Measurements from ENCODE around the gene SFXN1.

Gene SFXN1

GRCh38 chr5:175466700-175467318 is 11.6 kb upstream of the SFXN1 start:
- DNase-seq = no peak

GRCh38 chr5:175467983-175468690 is 10.2 kb upstream of the SFXN1 start:
- no peak for DNase-seq

- no peak for DNase-seq
Measured at GRCh38 chr5:175468892-175469291, 9.5 kb upstream of the SFXN1 start.

- no peak for DNase-seq
Measured at GRCh38 chr5:175469916-175470315, 8.4 kb upstream of the SFXN1 start.

- DNase-seq = no peak
Measured at GRCh38 chr5:175470781-175471180, 7.6 kb upstream of the SFXN1 start.

GRCh38 chr5:175471196-175471595 is 7.2 kb upstream of the SFXN1 start:
- DNase-seq = no peak

GRCh38 chr5:175471628-175472027 is 6.7 kb upstream of the SFXN1 start:
- DNase-seq = no peak

GRCh38 chr5:175472378-175472777 is 6.0 kb upstream of the SFXN1 start:
- DNase-seq = no peak

- DNase-seq = no peak
Measured at GRCh38 chr5:175475248-175475647, 3.1 kb upstream of the SFXN1 start.

GRCh38 chr5:175477440-175477839 is 920 bp upstream of the SFXN1 start:
- DNase-seq = no peak

GRCh38 chr5:175478008-175478383 is 364 bp upstream of the SFXN1 start:
- no peak for DNase-seq

- DNase-seq = no peak
Measured at GRCh38 chr5:175479125-175479881, 943 bp downstream of the SFXN1 start.

GRCh38 chr5:175483337-175483736 is 5.0 kb downstream of the SFXN1 start:
- DNase-seq = no peak

GRCh38 chr5:175484322-175484721 is 6.0 kb downstream of the SFXN1 start:
- DNase-seq = no peak

GRCh38 chr5:175484829-175485228 is 6.5 kb downstream of the SFXN1 start:
- no peak for DNase-seq

GRCh38 chr5:175485631-175486030 is 7.3 kb downstream of the SFXN1 start:
- no peak for DNase-seq

- no peak for DNase-seq
Measured at GRCh38 chr5:175487514-175488222, 9.3 kb downstream of the SFXN1 start.

GRCh38 chr5:175489693-175490443 is 11.5 kb downstream of the SFXN1 start:
- no peak for DNase-seq

GRCh38 chr5:175491223-175491622 is 12.9 kb downstream of the SFXN1 start:
- no peak for DNase-seq

GRCh38 chr5:175493260-175493659 is 14.9 kb downstream of the SFXN1 start:
- no peak for DNase-seq

- no peak for DNase-seq
Measured at GRCh38 chr5:175493726-175494125, 15.4 kb downstream of the SFXN1 start.

GRCh38 chr5:175494264-175495183 is 16.2 kb downstream of the SFXN1 start:
- no peak for DNase-seq

Data from kidney glomerular epithelial cell (primary cell).